Measurements from ENCODE around the gene ANXA6.
A peak's percentile ranks its signal among the peaks of the same experiment; 100 is the strongest.
"Not testable (repeated sequence)": the region's sequence is repeated elsewhere in the genome, so short reads cannot be mapped to it uniquely, and the experiment has no call there.

ANXA6 gene

GRCh38 chr5:151157426-151158286 is at the start of gene ANXA6:
Gene ANXA6 (minus strand): TSS chr5:151157779. CDS start chr5:151147901, 9,878 bp downstream.
- no peaks in the 10 kb centered on the region for H3K27me3 ChIP-seq
- no peaks in the 10 kb centered on the region for H3K36me3 ChIP-seq
- peak within 1 kb of the TSS; percentile 86 for H3K4me3 ChIP-seq
- no peak for TF ChIP-seq Cebpa-rat (IDR thresholded peaks at IDR 0.05)
- H3K9ac ChIP-seq: peak within 1 kb of the TSS; percentile 85
- peak within 1 kb of the TSS; percentile 98 for H3K4me2 ChIP-seq
- H3K27ac ChIP-seq: peak within 1 kb of the TSS; percentile 82
- H3K9me3 ChIP-seq: no peaks in the 10 kb centered on the region
- H3K4me1 ChIP-seq: peaks cover 57% of the 10 kb centered on the region
- no peaks in the 10 kb centered on the region for H4K20me1 ChIP-seq

GRCh38 chr5:151205411-151205810 is 47.8 kb upstream of the ANXA6 start:
- Histone ChIP-seq H3K4me1 (peaks cover 58% of the 10 kb centered on the region), H3K36me3 (peaks cover 55% of the 10 kb centered on the region), H3K4me2 (0 out of 2 replicates have a peak overlapping the region, but pooled peaks have one; percentile 9), H3K9me3 (no peaks in the 10 kb centered on the region), H3K27ac (peak overlapping the region; percentile 49; the same call in 1 of the 2 replicates), H4K20me1 (peaks cover 11% of the 10 kb centered on the region), H3K9ac (no peak overlapping the region), H3K27me3 (no peaks in the 10 kb centered on the region), H3K4me3 (no peak overlapping the region)
- TF ChIP-seq Cebpa-rat (IDR thresholded peaks at IDR 0.05): no peak

GRCh38 chr5:151204051-151204450 is 46.5 kb upstream of the ANXA6 start:
- Histone ChIP-seq H3K9ac (no peak overlapping the region), H3K9me3 (no peaks in the 10 kb centered on the region), H3K27me3 (no peaks in the 10 kb centered on the region), H3K4me1 (peaks cover 45% of the 10 kb centered on the region), H3K4me2 (no peak overlapping the region), H4K20me1 (peaks cover 11% of the 10 kb centered on the region), H3K27ac (no peak overlapping the region), H3K36me3 (peaks cover 69% of the 10 kb centered on the region), H3K4me3 (no peak overlapping the region)
- no peak for TF ChIP-seq Cebpa-rat (IDR thresholded peaks at IDR 0.05)

- H3K27me3 ChIP-seq: no peaks in the 10 kb centered on the region
- no peaks in the 10 kb centered on the region for H3K9me3 ChIP-seq
- peaks cover 11% of the 10 kb centered on the region for H4K20me1 ChIP-seq
- peak overlapping the region; percentile 61 for H3K4me2 ChIP-seq
- no peak overlapping the region for H3K9ac ChIP-seq
- H3K36me3 ChIP-seq: peaks cover 84% of the 10 kb centered on the region
- no peak for TF ChIP-seq Cebpa-rat (IDR thresholded peaks at IDR 0.05)
- H3K27ac ChIP-seq: peak overlapping the region; percentile 46; the same call in 1 of the 2 replicates
- peaks cover 30% of the 10 kb centered on the region for H3K4me1 ChIP-seq
- H3K4me3 ChIP-seq: no peak overlapping the region
Measured at GRCh38 chr5:151202381-151203139, 45.0 kb upstream of the ANXA6 start.

GRCh38 chr5:151200913-151201595 is 43.5 kb upstream of the ANXA6 start:
- H3K27ac ChIP-seq: no peak overlapping the region
- peaks cover 86% of the 10 kb centered on the region for H3K36me3 ChIP-seq
- H3K4me3 ChIP-seq: no peak overlapping the region
- H4K20me1 ChIP-seq: peaks cover 16% of the 10 kb centered on the region
- no peak overlapping the region for H3K9ac ChIP-seq
- TF ChIP-seq Cebpa-rat (IDR thresholded peaks at IDR 0.05): no peak
- H3K4me2 ChIP-seq: no peak overlapping the region
- H3K9me3 ChIP-seq: no peaks in the 10 kb centered on the region
- H3K27me3 ChIP-seq: no peaks in the 10 kb centered on the region
- peaks cover 36% of the 10 kb centered on the region for H3K4me1 ChIP-seq

GRCh38 chr5:151199581-151200185 is 42.1 kb upstream of the ANXA6 start:
- Histone ChIP-seq H3K4me2 (no peak overlapping the region), H3K9ac (no peak overlapping the region), H3K9me3 (no peaks in the 10 kb centered on the region; the same call in 1 of the 2 replicates), H4K20me1 (peaks cover 7% of the 10 kb centered on the region; the same call in 1 of the 2 replicates), H3K27me3 (no peaks in the 10 kb centered on the region), H3K4me3 (no peak overlapping the region), H3K4me1 (peaks cover 39% of the 10 kb centered on the region), H3K27ac (no peak overlapping the region), H3K36me3 (peaks cover 88% of the 10 kb centered on the region)
- TF ChIP-seq Cebpa-rat (IDR thresholded peaks at IDR 0.05): no peak

GRCh38 chr5:151198861-151199260 is 41.3 kb upstream of the ANXA6 start:
- Histone ChIP-seq H3K36me3 (peaks cover 91% of the 10 kb centered on the region), H3K4me1 (peaks cover 45% of the 10 kb centered on the region)

GRCh38 chr5:151197291-151197600 is 39.7 kb upstream of the ANXA6 start:
- H3K9ac ChIP-seq, H3K4me3 ChIP-seq, H3K27me3 ChIP-seq, H4K20me1 ChIP-seq: not testable (repeated sequence)
- Histone ChIP-seq H3K4me1 (peaks cover 34% of the 10 kb centered on the region), H3K36me3 (peaks cover 96% of the 10 kb centered on the region), H3K9me3 (peaks cover 13% of the 10 kb centered on the region), H3K4me2 (peak overlapping the region; percentile 44), H3K27ac (peak overlapping the region; percentile 8; the same call in 1 of the 2 replicates)

More at GRCh38 chr5:151198861-151199260, 41.3 kb upstream of the ANXA6 start:
- H3K9ac ChIP-seq: no peak overlapping the region
- no peaks in the 10 kb centered on the region for H3K27me3 ChIP-seq
- H4K20me1 ChIP-seq: peaks cover 7% of the 10 kb centered on the region; the same call in 1 of the 2 replicates
- H3K9me3 ChIP-seq: no peaks in the 10 kb centered on the region; the same call in 1 of the 2 replicates
- no peak overlapping the region for H3K4me2 ChIP-seq
- H3K4me3 ChIP-seq: no peak overlapping the region
- H3K27ac ChIP-seq: no peak overlapping the region
- no peak for TF ChIP-seq Cebpa-rat (IDR thresholded peaks at IDR 0.05)

Data from BLaER1 (cell line).